AG09319 (cell line): Measurements from ENCODE around the gene COL23A1.

Source experiments
- DNase-seq: peaks from one replicate; pipeline ENCODE4 v3.0.0-alpha.2; 2010; ENCODE audit warnings: low read depth; ENCODE audit errors: extremely low read depth
- CTCF ChIP-seq: IDR thresholded peaks from 2 replicates; pipeline ENCODE4 v1.5.1; 2011; ENCODE audit warnings: low read depth, mild to moderate bottlenecking, inconsistent platforms, low read length, moderate library complexity

COL23A1 gene

GRCh38 chr5:178564811-178565550 is 25.2 kb downstream of the COL23A1 start:
- TF ChIP-seq CTCF = no peak
- DNase-seq = no peak

GRCh38 chr5:178564397-178564796 is 25.8 kb downstream of the COL23A1 start:
- no peak for TF ChIP-seq CTCF
- DNase-seq = no peak

GRCh38 chr5:178563621-178564020 is 26.6 kb downstream of the COL23A1 start:
- TF ChIP-seq CTCF = no peak
- DNase-seq = no peak

- TF ChIP-seq CTCF = no peak
- no peak for DNase-seq
Measured at GRCh38 chr5:178561746-178562264, 28.4 kb downstream of the COL23A1 start.

- TF ChIP-seq CTCF = no peak
- no peak for DNase-seq
Measured at GRCh38 chr5:178560911-178561310, 29.3 kb downstream of the COL23A1 start.

- TF ChIP-seq CTCF = no peak
- DNase-seq = no peak
Measured at GRCh38 chr5:178557416-178557815, 32.8 kb downstream of the COL23A1 start.

- no peak for DNase-seq
Measured at GRCh38 chr5:178555771-178556211, 34.4 kb downstream of the COL23A1 start.

More at GRCh38 chr5:178555771-178556211, 34.4 kb downstream of the COL23A1 start:
- no peak for TF ChIP-seq CTCF
